DMS 273 (cell line): ENCODE results near the gene KMT5B.
A peak's percentile ranks its signal among the peaks of the same experiment; 100 is the strongest.

Source experiments
- DNase-seq: peaks from one replicate; lab custom pipeline; 2025; ENCODE audit not compliant: unreplicated experiment; lab: John Stamatoyannopoulos, UW

KMT5B gene

DNA sequence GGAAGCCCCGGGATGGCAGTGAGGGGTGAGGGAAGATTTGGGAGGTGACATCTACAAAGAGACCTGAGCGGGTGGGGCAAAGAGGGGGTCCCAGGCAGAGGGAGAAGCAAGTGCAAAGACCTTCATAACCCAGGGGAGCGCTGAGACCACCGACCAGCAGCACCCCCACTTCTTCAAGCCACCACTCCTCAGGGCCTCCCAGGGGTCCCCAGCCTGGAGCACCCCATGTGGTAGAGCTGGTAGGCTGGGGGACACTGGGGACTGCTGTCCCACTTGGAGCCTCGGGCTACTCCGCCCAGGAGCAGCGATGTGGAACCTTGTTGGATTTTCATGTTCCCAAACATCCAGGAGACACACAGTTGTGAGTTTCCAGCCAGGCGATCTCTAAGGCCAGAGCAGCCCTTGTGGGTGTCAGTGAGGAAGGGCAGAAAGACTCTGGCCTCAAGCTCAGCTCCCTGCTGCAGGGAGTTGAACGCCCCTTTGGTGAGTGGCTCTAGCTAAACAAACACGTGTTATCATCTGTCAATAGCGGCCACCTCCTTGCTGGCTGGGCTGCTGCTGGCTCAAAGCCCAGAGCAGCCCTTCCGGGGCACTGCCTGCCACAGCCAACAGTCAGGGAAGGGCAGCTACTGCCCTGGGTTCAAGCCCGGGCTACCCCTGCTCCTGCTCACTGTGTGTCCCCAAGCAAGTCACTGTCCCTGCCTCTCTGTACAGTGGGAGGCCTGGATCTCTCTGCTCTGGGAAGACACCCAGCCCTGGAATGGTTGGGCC lies 66.2 kb downstream of the KMT5B start:
- DNase-seq = peak; percentile 52

DNA sequence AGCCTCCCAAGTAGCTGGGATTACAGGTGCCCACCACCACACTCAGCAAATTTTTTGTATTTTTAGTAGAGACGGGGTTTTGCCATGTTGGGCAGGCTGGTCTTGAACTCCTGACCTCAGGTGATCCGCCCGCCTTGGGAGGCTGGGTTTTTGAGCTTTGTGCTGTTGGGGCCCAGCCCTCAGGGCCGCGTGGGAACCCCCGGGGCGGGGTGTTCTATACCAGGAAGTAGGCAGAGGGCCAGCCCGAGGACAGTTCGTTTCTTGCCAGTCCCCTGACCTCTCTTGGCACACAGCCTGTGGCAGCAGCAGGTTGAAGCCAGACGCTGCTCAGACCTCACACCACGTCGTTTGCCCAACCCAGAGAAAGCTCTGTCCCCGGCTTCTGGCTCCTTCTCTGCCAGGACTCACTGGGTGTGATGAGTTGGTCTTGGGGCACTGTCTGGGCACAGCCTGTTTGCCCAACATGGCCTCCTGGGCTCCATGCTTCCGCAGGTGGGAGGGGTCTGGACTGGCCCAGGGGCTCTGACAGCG lies 67.0 kb downstream of the KMT5B start:
- DNase-seq = peak; percentile 36

DNA sequence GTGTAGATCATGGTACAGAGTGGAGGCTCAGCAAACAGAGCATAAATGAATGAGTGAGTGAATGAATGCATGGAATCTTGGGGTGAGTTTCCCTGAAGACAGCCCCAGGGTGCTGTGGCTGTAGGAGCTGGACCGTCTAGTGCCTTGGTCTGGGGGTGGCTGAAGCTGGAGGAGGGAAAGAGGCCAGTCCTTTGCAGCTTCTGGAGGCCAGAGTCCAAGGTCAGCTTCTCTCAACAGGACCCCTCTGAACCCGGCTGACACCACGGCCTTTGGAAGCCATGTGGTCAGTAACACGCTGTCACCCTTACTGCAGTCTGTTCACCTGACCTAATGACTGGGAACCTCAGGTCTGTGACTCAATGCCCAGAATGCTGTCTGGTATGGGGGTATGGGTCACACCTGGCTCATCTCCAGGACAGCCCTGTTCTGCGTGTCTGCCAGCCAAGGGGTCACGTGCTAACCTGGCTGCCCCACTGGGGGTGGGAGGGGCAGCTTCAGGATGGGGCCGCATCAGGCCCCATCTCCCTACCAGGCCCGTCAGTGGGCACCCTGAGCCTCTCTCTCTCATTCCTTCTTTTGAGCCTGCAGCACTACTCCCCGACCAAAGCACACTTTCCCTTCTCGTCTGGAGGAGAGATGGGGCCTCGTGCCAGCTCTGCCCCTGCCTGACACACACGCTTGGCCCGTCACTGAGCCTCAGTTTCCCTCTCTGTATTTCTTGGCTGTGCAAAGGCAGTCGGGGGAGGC lies 67.8 kb downstream of the KMT5B start:
- no peak for DNase-seq

DNA sequence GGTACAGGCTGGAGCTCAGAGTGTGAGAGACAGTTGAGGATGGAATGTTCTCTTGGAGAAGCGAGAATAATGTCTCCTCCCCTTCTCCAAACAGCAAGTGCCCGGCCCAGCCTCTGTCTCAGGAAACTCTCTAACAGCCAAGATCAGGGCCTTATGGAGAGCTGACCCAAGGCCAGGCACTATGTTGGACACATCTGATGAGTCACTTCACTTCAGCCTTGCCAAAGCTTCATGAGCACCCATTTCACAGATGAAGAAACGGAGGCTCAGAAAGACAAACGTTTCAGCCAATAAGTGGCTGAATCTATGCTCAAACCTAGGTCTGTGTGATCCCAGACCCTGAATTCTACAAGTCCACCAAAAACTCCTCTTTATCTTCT lies 69.8 kb downstream of the KMT5B start:
- no peak for DNase-seq

DNA sequence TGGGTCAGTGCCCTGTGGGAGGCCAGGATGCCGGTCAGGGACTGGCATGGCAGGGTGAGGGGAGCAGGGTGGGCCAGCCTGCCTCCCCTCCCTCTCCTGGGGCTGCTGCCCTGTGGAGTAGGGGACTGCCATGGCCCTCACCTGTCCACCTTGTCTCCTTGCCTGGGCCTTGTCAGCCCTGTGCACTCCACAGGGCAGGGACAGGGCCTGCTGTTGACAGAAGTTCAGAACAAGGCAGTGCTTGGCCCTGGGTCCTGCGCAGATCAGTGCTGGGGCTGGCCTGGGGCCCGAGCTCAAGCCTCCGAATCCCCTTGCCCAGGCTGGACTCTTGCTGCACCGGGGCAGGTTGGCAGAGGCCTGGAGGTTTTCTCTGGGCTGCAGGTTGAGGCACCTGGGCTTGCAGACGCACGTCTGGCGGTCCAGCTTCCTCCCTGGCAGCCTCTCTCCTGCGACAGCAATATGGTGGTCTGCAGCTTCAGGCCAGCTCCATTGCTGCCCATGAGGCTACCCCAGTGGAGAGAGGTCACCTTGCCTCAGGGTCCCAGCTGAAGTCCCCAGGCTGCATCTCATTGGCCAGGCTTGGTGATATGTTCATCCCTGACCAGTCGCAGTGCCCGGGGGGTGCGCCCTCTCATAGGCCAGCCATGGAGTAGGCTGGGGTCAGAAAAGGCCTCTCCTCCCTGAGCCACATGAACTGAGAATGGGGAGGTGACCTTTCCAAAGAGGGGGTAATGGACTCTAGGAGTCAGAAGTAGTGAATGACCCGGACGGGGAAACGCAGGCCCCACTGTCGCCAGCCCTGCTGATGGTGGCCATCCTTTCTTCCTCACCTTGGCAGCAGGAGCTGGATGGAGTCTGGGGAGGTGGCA lies 70.4 kb downstream of the KMT5B start:
- DNase-seq = no peak

DNA sequence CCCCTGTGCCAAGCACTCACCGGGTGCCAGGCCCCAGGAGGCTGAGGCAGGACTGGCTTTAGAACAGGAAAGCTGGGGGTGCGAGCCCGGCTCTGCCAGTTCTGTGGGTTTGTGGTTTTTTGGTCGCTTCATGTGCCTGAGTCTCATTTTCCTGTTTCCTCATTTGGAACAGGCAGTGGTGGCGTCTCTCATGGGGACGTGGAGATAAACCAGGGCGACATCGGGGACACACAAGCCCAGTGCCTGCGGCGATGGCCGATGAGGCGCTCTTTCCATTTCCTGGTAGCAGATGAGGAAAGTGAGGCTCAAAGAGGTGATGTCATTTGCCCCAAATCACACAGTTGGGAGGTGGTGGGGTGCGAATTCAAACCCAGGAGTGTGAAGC lies 71.1 kb downstream of the KMT5B start:
- DNase-seq = no peak

DNA sequence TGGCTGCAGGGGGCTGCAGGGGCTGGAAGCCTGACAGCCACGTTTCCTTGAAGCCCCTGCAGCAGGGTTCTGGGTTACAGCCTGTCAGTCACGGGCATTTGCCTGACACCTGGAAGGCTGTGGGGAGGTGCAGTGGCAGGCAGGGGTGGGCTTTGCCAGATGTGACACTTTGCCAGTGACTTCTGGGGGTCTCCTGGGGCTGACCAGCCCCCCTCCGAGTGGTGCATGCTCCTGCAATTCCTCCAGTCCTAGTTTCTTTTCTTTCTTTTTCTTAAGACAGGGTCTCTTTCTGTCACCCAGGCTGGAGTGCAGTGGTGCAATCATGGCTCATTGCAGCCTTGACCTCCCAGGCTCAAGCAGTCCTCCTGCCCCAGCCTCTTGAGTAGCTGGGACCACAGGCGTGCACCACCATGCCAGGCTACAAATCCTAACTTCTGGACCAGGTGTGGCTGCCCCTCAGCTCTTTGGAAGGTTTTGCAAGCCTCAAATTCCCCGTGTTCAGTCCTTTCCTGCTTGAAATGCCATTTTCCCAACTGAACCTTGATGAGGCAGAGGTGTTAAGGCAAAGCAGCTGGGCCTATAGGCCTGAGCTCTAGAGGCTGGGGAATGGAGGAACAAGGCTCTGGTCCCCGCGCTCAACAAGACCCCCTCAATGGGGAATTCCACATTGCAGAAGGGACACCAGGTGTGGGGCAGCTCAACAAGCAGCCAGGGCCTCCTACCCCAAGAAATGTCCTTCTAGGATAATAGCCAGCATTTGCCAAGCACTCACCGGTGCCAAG lies 71.7 kb downstream of the KMT5B start:
- no peak for DNase-seq

DNA sequence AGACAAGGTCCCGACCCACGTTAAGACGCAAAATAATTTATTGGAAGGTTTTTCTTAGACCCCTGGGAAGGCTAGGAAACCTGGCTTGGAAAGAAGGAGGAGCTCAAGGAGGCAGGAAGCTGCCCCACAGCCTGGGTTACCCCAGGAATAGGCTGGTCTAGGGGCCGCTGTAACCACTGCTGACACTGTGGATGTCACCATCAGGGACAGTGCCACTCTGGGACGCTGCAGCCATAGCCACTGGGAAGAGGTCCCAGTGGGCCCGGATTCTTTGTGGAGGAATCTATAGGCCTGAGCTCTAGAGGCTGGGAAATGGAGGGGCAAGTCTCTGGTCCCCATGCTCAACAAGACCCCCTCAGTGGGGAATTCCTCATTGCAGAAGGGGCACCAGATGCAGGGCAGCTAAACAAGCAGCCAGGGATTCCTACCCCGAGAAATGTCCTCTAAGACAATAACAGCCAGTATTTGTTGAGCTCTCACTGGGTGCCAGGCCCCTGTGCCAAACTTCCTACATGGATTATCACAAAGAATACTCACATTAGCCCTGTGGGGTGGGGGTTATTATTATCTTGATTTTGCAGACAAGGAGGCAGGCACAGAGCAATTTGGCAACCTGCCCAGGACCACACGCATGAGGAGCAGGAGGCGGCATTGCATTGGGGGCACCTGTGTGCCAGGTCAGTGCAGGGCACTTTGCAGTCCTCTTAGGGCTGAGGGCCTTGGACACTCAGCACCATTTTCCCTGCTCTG lies 72.4 kb downstream of the KMT5B start:
- no peak for DNase-seq

DNA sequence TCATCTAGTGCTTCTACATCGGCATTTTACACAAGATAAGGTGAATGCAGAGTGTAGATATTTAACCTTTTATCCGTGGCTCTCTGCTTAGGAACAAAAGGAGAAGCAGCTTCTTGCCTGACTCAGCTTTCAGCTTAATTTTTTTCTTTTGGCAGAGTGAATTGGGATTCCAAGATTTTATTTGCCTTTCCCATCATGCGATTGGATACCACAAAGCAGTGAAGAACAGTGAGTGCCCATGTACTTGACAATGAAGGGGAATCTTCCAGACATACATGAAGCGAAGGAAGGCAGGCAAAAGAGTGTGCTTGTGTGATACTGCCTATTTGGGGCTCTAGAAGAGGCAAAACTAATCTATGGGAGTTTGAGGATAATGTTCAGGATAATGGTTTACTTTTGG lies 74.9 kb downstream of the KMT5B start:
- DNase-seq = no peak

DNA sequence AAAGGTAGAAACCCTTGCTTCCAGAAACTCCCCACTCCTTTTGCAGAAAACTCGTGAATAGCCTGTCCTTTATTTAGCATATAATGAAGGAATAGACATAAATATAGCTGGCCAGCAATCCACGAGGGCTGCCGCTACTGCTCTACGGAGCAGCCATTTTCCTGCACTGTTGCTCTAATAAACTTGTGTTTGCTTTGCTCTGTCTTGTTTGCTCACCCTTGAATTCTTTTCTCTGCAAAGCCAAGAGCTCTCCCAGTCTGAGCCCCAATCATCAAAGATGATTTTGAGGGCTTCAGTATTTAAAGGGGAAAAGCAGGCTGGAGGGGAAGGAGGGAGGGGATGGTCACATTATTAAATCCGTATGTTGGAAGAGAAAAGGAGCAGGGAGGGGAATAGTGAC lies 75.3 kb downstream of the KMT5B start:
- no peak for DNase-seq

DNA sequence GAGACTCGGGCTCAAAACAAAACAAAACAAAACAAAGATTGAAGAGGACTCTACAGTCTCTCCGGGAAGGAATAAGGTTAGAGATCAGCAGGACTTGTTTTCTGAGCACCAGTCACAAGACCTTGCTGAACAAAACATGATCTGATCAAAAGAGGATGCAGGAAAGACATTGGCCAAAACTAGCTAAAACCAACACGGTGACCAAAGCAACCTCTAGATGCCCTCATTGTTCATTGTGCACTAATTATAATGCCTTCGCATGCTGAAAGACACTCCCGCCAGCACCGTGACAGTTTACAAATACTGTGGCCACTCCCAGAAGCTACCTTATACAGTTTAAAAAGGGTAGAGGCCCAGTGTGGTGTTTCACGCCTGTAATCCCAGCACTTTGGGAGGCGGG lies 76.2 kb downstream of the KMT5B start:
- DNase-seq = no peak

DNA sequence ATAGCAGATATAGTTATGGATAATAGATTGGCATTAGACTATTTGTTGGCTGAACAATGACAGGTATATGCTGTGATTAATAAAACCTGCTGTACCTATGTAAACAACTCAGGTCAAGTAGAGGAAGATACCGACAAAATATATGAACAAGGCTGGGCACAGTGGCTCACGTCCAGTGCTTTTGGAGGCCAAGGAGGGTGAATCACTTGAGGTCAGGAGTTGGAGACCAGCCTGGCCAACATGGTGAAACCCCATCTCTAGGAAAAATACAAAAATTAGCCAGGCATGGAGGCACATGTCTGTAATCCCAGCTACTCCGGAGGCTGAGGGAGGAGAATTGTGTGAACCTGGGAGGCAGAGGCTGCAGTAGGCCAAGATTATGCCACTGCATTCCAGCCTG lies 77.9 kb downstream of the KMT5B start:
- DNase-seq = no peak

DNA sequence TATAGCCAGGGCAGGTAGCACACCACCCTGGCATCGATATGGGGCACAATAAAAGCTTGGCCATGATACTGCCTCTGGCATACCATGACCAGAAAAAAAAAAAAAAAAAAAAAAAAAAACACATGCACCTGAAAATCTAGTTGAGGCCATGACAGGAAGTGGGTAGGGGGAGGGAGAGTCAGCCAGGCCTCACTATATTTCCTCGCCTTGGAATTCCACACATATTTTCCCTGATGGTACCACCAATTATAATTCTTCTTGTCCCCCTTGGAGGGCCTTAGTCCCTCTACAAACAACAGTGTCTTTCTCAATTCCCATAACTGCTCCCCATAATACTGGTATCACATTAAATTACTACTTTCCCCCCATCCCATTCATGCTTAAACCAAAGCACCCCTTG lies 79.3 kb downstream of the KMT5B start:
- no peak for DNase-seq

DNA sequence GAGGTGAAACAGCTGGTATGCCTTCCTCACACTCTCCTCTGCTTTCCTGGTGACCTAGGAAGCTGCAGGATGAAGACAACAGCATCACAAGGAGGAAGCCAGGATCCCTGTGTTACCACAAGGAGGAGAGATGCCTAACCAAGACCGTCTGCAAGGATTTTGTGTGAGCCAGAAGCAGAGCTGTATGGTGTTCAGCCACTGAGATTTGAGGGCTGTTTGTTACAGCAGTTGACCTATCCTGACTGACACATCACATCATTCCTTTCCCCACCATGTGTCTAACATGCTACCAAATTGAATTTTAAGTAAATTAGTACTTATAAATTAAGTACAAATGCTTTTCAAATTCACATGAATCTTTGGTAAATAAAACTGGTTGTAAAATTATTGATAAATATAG lies 83.0 kb downstream of the KMT5B start:
- DNase-seq = no peak

DNA sequence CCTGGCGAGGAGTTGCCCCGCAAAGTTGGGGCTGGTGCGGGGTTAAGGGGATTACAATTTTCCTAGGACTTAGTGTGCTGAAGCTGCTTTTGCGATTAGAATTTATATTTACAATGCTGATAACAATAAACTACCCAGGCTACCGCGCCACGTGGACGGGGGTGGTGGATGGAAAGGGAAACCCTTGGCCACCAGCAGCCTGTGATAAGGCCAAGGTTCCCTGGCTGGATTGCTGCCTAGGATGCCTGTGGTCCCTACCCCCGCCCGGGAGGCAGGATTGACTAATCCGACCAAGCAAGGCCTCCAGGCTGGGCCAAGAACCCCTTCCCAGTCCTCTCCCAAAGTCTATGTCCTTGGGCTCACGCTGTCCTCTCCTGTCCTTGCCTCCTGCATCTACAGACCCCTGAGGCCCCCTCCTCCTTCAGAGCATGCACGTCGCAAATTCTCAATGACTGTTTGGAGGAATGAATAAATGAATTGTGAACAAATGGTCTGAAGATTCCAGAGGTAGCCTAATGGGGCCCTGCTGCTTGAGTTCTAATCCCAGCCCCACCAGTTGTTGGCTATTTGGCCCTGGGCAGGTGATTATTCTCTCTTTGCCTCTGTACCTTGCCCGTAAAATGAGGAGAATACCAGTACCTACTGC lies 84.3 kb downstream of the KMT5B start:
- DNase-seq = peak; percentile 48

DNA sequence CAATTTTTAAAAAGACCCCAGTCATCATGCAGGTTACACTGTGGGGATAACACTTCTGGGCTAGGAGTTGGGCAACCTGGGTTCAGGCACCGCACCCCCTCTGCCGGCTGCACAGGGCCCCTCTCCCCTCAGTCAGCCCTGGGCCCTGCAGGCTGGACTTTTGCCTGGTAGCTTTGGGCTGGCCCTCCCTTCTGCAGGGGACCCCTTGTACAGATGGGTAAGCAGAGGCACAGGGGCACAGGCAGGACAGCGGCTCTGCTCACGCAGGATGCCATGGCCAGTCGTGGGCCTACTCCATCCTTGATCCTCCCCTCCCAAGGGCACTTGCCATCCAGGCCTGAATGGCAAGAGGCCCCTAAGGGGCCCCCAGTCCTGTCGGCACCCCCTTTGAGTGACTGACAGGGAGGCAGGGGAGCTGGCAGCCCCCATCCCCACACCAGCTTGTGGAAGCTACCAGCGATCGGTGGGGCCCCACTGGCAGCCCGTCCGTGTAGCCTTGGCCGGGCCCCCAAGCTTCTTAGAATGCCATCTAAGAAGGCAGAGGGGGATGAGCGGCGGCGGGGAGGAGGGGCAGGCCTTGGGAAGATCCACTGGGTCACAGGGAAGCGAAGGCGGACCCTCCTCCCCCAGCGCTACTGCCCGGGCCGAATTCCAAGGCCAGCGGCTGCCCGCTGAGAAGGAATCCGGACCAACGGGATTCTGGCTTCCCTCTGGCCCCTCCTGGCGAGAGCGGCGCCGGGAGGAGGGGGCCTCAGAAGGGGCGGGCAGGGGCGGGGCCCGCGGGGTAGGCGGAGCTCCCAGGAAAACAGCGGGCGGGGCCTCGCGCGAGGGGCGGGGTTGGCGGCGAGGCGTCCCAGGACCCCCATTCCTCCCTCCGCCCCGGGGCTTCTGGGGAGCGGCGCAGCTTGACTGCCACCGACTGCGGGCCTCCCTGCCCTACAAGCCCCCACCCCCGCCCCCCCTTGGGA lies 85.1 kb downstream of the KMT5B start:
- DNase-seq = peak; percentile 69

DNA sequence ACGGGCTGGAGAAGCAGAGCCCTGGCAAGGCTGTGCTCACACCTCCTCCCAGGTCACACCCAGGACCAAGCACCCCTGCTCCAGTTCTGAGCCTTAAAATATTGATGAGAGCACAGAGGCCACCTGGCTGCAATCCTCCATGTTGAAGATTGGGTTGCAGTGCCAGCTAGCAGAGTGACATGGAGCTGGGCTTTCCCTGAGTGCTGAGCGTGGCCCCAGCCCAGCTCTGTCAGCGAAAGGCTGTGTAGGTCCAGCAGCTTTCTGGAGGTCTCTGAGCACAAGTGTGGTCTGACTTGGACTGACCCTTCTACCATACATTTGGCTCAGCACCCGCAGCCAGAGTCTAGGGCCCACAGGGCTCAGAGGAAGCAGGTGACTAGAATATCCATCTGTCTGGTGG lies 87.9 kb downstream of the KMT5B start:
- DNase-seq = no peak

DNA sequence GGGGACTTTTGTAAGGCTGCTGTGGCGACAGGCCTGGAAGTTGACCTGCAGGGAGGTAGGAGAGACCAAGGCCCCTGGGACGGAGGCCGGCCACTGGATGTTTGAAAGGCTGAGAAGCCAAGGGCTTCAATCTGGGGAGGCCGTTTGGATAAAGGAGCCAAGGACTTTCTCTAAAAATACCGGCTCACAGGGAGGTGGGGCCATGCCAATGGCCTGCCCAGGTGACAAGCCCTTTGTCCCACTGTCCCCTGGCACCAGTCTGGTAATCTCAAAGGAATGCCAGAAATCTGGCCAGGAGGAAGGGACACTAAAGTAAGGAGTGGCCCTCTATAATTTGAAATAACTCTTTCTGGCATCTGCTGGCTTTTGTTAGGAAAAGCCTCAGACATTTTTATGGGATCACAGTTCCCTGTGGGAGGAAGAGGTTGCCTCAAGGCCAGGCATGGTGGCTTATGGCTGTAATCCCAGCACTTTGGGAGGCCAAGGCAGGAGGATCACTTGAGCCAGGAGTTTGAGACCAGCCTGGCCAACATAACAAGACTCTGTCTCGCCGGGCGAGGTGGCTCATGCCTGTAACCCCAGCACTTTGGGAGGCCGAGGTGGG lies 90.1 kb downstream of the KMT5B start:
- no peak for DNase-seq
